ENCODE results near the gene RAE1.
A peak's percentile ranks its signal among the peaks of the same experiment; 100 is the strongest.

DNA sequence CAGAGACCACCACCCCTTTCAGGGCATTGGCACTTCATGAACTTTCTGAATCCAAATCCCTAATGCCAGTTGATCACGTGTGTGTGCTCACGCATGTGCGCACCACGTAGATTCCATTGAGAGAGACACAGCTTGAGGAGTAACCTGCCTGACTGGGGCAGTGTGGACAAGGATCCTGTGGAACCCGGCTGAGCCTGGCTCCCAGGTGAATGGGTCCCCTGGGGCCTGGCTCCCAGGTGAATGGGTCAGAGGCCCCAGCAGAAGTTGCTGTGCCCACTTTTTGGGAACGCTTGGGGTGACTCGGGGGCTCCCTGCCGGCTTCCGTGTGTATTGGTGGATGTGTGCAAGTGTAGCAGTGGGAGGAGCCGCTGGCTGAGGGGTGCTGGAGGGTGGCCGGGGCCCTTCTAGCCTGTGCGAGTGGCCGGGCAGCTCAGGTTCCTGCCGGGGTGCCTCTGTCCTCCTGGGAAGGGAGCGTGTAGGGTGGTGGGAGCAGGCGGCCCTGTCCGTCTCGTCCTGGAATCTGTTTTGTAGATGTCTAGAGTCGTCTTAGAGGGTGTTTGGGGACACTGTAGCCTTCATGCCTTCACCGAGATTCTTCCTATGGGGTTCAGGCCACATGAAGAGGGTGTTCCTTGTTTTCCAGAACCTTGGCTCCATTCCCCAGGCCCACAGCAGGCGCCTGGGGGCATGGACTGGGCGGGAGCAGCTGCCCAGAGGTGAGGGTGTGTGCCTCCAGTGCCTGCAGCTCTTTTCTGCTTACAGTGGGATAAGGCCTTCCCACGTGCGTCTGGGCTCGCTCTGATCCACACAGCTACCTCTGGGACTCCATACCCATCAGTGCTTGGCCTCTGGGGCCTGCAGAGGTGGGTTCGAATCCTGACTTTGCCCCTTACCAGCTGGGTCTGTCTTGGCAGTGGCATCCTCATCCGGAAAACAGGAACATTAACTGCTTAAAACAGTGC is 43.3 kb downstream of the RAE1 start:
- peak; percentile 14 for TF ChIP-seq POLR2A (IDR thresholded peaks at IDR 0.05; ENCODE audit: low read length)
- TF ChIP-seq GATA1 (IDR thresholded peaks at IDR 0.05; ENCODE audit: low read depth, low read length), result no peak

Measured in erythroblast (primary cell).